GM19468 (cell line): ENCODE measurements around the gene TPCN1.
A peak's percentile ranks its signal among the peaks of the same experiment; 100 is the strongest.

Source experiments
- ATAC-seq: cut with Tn5 transposase; IDR thresholded peaks from one replicate; pipeline ENCODE4 v1.9.1; 2021; ENCODE audit warnings: mild to moderate bottlenecking, moderate library complexity, moderate number of reproducible peaks; ENCODE audit not compliant: unreplicated experiment; ENCODE audit errors: extremely low read depth

Gene TPCN1

DNA sequence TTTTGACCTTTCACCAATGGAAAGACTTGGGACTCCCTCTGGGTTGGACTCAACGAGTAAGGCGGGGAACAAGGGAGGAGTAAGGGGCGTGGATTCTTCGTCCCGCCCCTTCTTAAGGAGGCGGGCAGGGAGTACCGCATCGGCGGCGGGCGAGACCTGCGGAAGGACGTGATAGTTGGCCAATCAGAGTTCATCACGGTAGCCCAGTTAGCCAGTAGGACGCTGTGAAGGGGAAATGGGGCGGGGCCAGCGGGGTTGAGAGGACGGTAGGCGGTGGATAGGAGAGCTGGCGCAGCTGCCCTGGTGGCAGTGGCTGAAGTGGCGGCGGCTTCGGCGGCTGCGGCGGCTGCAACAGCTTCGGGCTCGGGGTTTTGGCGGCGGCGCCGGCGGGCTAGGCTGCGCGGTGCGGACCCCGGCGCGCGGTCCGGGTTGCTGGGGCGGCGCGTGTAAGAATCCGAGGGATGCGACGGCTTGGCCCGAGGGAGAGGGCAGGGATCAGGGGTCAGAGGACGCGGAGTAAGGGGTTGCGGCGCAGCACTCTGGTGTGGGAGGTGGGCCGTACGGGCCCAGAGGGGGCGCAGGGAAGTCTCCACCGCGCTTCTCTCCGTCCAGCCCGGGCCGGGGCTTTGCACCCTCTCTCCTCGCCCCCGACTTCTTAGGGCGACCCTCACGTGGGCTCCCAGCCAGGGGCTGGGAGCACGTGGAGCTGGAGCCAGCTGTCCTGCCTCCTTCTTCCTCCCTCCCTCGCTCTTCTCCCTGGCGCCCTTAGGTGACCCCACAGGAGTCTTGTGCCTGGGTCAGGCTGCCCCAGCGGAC, at the start of gene TPCN1:
Gene TPCN1 (plus strand): TSS at position 284 of the 816 bp plus-strand sequence. CDS start 5,389 bp downstream, outside the sequence.
- no peak for ATAC-seq

DNA sequence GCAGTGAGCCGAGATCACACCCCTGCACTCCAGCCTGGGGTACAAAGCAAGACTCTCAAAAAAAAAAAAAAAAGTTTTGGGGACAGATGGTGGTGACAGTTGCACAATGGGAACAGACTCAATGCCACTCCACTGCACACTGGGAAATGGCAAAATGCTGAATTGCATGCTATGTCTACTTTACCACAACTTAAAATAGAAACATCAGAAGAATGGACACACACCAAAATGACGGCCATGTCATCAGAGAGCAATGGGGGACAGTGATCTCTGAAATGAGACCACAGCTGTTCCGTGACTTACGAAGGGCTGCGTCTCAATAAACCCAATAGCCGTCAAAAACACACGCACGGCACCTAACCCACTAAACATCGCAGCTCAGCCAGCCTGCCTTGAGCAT, 49.7 kb upstream of the TPCN1 start:
- no peak for ATAC-seq

- no peak for ATAC-seq
These were observed 49.1 kb upstream of the TPCN1 start for GRCh38 chr12:113172185-113172584.

- ATAC-seq, result no peak
These were observed 48.1 kb upstream of the TPCN1 start for GRCh38 chr12:113173081-113173698.

GRCh38 chr12:113174461-113175384, 46.5 kb upstream of the TPCN1 start:
- ATAC-seq, result no peak

DNA sequence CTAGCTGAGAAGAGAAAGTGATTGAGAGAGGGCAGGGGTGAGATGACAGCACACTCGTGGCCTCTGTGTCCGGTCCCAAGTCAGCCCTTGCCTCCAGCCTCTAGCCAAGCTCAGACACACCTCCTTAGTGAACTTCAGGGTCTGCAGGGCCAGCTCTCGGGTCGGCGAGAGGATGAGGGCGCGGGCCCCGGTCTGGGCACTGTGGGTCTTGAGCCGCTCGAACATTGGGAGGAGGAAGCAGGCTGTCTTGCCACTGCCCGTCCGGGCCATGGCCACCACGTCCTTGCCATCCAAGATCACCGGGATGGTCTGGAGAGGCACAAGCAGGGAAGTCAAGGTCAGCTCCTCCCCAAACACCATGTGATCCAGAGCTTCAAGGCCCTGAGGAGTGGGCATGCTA, 42.2 kb upstream of the TPCN1 start:
- no peak for ATAC-seq

DNA sequence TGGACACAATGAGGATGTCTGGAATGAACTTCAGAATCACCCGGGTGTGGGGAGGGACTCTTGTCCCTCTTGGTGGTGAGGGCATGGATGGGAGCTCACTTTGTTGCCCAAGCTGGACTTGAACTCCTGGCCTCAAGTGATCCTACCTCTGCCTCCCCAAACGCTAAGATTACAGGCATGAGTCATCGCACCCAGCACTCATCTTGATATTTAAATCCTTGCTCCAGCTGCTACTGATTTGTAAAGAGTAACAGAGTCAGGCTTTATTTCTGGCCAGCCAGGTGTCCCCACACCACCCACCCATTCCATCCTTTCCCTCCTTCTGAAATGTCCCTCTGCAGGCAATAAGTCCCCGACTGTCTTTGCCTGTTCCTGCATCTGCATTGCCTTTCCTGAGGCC, 40.9 kb upstream of the TPCN1 start:
- ATAC-seq, result no peak

- ATAC-seq, result no peak
These were observed 39.3 kb upstream of the TPCN1 start for GRCh38 chr12:113181975-113182374.

- ATAC-seq, result no peak
These were observed 38.2 kb upstream of the TPCN1 start for GRCh38 chr12:113183030-113183589.

GRCh38 chr12:113184098-113184899, 37.0 kb upstream of the TPCN1 start:
- ATAC-seq, result peak; percentile 26

GRCh38 chr12:113184900-113185179, 36.4 kb upstream of the TPCN1 start:
- ATAC-seq, result peak; percentile 53

DNA sequence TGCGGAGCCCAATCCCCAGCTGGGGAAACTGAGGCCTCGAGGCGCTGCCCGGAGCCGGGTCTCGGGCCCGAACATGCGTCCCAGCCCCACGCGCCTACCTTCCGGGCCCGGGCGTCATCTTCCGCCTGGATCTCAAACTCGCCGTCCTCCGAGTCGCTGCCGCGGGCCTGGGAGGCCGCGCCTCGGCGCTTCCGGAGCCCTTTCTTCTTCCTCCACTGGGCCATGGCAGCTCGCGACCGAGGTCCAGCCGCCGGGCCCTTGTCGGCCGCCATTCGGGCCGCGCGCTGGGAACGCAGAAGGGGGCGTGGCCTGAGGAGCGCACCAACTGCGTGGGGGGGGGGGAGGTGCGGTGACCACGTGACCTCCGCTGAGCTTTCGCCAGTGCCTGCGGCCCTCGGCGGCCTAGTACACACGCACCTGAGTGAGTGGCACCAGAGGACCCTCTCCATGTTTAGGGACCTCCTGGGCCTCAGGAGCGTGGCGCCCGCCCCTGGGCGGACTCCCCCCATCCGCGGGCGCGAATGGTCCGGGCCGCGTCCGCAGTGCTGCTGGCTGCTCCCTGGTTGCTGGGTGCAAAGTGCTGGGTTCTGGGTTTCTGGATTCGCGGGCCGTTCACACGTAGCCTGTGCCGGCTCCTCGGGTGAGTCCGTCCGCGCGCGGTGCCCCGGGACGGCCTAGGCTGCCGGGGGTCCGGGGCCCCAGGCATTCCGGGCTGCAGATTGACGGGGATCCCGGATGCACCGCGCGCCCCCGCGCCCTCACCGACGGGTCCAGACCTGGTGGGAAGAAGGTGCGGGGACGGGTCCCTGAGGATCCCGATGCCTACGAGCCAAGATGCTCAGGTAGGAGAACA, 35.9 kb upstream of the TPCN1 start, which contains the start of the genes DDX54 and RITA1:
Gene DDX54 (minus strand): TSS at position 299 of the 853 bp plus-strand sequence. CDS start 27 bp downstream, at position 272.
Gene RITA1 (plus strand): TSS at position 542 of the 853 bp plus-strand sequence. CDS start 1,026 bp downstream, outside the sequence.
- ATAC-seq, result no peak

GRCh38 chr12:113186033-113186365, 35.3 kb upstream of the TPCN1 start:
- no peak for ATAC-seq

- ATAC-seq, result no peak
These were observed 34.5 kb upstream of the TPCN1 start for GRCh38 chr12:113186666-113187325.

- ATAC-seq, result no peak
These were observed 31.9 kb upstream of the TPCN1 start for GRCh38 chr12:113189361-113189760.

GRCh38 chr12:113190761-113191160, 30.5 kb upstream of the TPCN1 start:
- ATAC-seq, result no peak

DNA sequence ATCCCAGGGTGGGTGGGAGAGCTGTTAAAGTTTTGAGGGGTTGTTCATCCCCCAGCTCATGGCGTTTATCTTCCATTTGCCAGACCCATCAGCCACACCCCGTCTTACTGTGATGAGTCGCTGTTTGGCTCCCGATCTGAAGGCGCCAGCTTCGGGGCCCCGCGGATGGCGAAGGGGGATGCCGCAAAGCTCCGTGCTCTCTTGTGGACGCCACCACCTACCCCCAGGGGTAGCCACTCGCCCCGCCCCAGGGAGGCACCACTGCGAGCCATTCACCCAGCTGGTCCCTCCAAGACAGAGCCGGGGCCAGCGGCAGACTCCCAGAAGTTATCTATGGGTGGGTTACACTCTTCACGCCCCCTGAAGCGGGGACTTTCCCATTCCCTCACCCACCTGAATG, 30.0 kb upstream of the TPCN1 start:
- no peak for ATAC-seq

GRCh38 chr12:113194971-113195391, 26.3 kb upstream of the TPCN1 start:
- ATAC-seq, result no peak
